K562 (cell line): ENCODE measurements around the gene CPEB1. TPM values are rescaled to one million over a fixed set of nuclear protein-coding genes. Genes with fewer than 3 reads are reported as not detected.

Experiments used
- FOXK1 ChIP-seq: sonication (generic); formaldehyde crosslinking; IDR thresholded peaks from 2 replicates; pipeline ENCODE4 v1.8.0; 2022; ENCODE audit warnings: missing genetic modification reagents, mild to moderate bottlenecking, borderline replicate concordance
- JUND ChIP-seq, 2 experiments: IDR thresholded peaks; 2 replicates in 1 of 2; 3 replicates in 1 of 2; pipeline ENCODE4 v1.6.1; 2011; ENCODE audit warnings: borderline replicate concordance in 2 of 2, low read depth in 2 of 2, low read length in 2 of 2, improper control_type of control experiment in 1 of 2, missing biosample characterization in 1 of 2, missing genetic modification characterization in 1 of 2, missing genetic modification reagents in 1 of 2
- L3MBTL2 ChIP-seq: fragments of 450-650 bp; IDR thresholded peaks from 2 replicates; pipeline ENCODE4 v1.6.1; 2016; ENCODE audit warnings: mild to moderate bottlenecking, moderate library complexity
- NUFIP1 ChIP-seq: fragments of 450-650 bp; IDR thresholded peaks from 2 replicates; pipeline ENCODE4 v1.6.1; 2018; ENCODE audit not compliant: partially characterized antibody
- SMARCE1 ChIP-seq: fragments of 450-650 bp; IDR thresholded peaks from 2 replicates; pipeline ENCODE4 v1.7.1; 2016; ENCODE audit warnings: mild to moderate bottlenecking
- SMC3 ChIP-seq: conservative IDR thresholded peaks from 2 replicates; pipeline ENCODE4 v1.6.1; 2011; ENCODE audit warnings: low read depth, low read length, improper control_type of control experiment; ENCODE audit not compliant: insufficient read depth
- ZNF232 ChIP-seq: sonication (generic); formaldehyde crosslinking; IDR thresholded peaks from 2 replicates; pipeline ENCODE4 v1.8.0; 2022; ENCODE audit warnings: mild to moderate bottlenecking, missing genetic modification reagents
- polyA plus RNA-seq, 8 experiments: library from polyadenylated mRNA; depleted of rRNA in 4 of 8; stranded (reverse) in 5 of 8; unstranded in 3 of 8; fragments of >200 nt; fragmentation: Nextera tagmentation in 2 of 8; fragmentation: Illumina TruSeq in 1 of 8; extraction: Ambion mirVana in 2 of 8; extraction: Trizol in 1 of 8; gene quantifications; 2 replicates each; pipeline versions ENCODE4 v1.2.1 to v1.2.3, GENCODE V29; 2011 to 2014; ENCODE audit warnings: inconsistent platforms in 1 of 8, missing spikeins in 1 of 8
- total RNA-seq, 7 experiments: library from RNA; depleted of rRNA in 6 of 7; stranded (reverse); fragments of >200 nt in 6 of 7; fragmentation: Illumina TruSeq in 2 of 7; extraction: Trizol in 2 of 7; gene quantifications; 2 replicates each; pipeline versions ENCODE4 v1.2.1 to v1.2.3, GENCODE V29; 2011 to 2021; ENCODE audit warnings: low replicate concordance in 1 of 7
- TF ChIP-seq, protein P1 (sequence below): sonication (generic); formaldehyde crosslinking; IDR thresholded peaks from 2 replicates; pipeline ENCODE4 v1.8.0; 2022; ENCODE audit warnings: mild to moderate bottlenecking, missing genetic modification reagents, borderline replicate concordance
- TF ChIP-seq, protein P2 (sequence below): sonication (generic); formaldehyde crosslinking; IDR thresholded peaks from 2 replicates; pipeline ENCODE4 v1.8.0; 2023; ENCODE audit warnings: mild to moderate bottlenecking, missing genetic modification reagents

Gene CPEB1
- total and polyA plus RNA-seq, 9 of the 15 experiments (the other 6 are each of a cell fraction or from before 2014, with no cell fraction given): 2.2 to 13.4 (median 9.7) TPM

DNA sequence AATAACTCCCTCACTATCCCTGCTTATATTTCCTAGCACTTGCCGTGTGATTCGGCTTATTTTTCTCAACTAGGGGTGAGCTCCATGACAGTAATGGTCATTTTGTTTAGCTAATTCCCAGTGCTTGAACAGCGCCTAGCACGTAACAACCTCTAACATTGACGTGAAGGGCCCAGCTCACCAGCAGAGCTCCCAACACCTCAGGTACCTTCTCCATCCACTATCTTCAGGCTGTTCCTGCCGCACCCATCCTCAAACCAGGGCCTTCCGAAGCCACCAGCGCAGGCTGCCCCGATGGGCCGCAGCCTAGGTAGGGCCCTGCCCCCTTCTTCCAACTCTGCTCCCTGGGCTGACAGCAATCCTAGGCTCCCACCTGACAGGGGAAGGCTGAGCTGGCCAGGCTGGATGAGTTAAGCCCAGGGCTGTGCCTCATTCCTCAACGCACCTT, 106.2 kb downstream of the CPEB1 start (continued):
- TF ChIP-seq FOXK1 (0 out of 2 replicates have a peak, but pooled peaks have one; percentile 40), L3MBTL2 (no peak), JUND (IDR thresholded peaks at IDR 0.05; ENCODE audit: borderline replicate concordance, low read depth, low read length) (peak; percentile 22; the same call in 1 of the 2 replicates), JUND (tag; IDR thresholded peaks at IDR 0.05; ENCODE audit: borderline replicate concordance, low read depth, low read length) (no peak), SMC3 (0 out of 2 replicates have a peak, but pooled peaks have one; percentile 13), SMARCE1 (peak; percentile 60; the same call in 1 of the 2 replicates), ZNF232 (CRISPR knock-in tag) (0 out of 2 replicates have a peak, but pooled peaks have one; percentile 70), NUFIP1 (no peak)
- TF ChIP-seq, protein P1, sequence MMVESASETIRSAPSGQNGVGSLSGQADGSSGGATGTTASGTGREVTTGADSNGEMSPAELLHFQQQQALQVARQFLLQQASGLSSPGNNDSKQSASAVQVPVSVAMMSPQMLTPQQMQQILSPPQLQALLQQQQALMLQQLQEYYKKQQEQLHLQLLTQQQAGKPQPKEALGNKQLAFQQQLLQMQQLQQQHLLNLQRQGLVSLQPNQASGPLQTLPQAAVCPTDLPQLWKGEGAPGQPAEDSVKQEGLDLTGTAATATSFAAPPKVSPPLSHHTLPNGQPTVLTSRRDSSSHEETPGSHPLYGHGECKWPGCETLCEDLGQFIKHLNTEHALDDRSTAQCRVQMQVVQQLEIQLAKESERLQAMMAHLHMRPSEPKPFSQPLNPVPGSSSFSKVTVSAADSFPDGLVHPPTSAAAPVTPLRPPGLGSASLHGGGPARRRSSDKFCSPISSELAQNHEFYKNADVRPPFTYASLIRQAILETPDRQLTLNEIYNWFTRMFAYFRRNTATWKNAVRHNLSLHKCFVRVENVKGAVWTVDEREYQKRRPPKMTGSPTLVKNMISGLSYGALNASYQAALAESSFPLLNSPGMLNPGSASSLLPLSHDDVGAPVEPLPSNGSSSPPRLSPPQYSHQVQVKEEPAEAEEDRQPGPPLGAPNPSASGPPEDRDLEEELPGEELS (CRISPR knock-in tag): peak; percentile 63; the same call in 1 of the 2 replicates
- TF ChIP-seq, protein P2, sequence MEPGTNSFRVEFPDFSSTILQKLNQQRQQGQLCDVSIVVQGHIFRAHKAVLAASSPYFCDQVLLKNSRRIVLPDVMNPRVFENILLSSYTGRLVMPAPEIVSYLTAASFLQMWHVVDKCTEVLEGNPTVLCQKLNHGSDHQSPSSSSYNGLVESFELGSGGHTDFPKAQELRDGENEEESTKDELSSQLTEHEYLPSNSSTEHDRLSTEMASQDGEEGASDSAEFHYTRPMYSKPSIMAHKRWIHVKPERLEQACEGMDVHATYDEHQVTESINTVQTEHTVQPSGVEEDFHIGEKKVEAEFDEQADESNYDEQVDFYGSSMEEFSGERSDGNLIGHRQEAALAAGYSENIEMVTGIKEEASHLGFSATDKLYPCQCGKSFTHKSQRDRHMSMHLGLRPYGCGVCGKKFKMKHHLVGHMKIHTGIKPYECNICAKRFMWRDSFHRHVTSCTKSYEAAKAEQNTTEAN (CRISPR knock-in tag): 0 out of 2 replicates have a peak, but pooled peaks have one; percentile 85
